Neural cell (in vitro differentiated cells): ENCODE results near the gene TMCC2.

Experiments
- CTCF ChIP-seq: fragments of 450-650 bp; IDR thresholded peaks from 2 replicates; pipeline ENCODE4 v1.5.1; 2014; ENCODE audit warnings: antibody characterized with exemption, mild to moderate bottlenecking, moderate library complexity; ENCODE audit not compliant: poor library complexity, severe bottlenecking
- RAD21 ChIP-seq: fragments of 450-650 bp; conservative IDR thresholded peaks from 2 replicates; pipeline ENCODE4 v1.6.1; 2014; ENCODE audit warnings: antibody characterized with exemption, mild to moderate bottlenecking, moderate library complexity
- TAF1 ChIP-seq: IDR thresholded peaks from 2 replicates; pipeline ENCODE4 v1.6.1; 2012; ENCODE audit warnings: low read depth

GRCh38 chr1:205248793-205249601, 21.3 kb downstream of the TMCC2 start:
- TF ChIP-seq CTCF = no peak
- TF ChIP-seq TAF1 = no peak
- no peak for TF ChIP-seq RAD21
